CD4-positive, alpha-beta T cell treated with Interferon alpha-2 for 1 hour (primary cell): ENCODE results near the gene CIDEB.

Source experiments
- DNase-seq, 2 donors: peaks; one replicate each; pipeline ENCODE4 v3.0.0-alpha.2; 2020 to 2022

The CIDEB gene

DNA sequence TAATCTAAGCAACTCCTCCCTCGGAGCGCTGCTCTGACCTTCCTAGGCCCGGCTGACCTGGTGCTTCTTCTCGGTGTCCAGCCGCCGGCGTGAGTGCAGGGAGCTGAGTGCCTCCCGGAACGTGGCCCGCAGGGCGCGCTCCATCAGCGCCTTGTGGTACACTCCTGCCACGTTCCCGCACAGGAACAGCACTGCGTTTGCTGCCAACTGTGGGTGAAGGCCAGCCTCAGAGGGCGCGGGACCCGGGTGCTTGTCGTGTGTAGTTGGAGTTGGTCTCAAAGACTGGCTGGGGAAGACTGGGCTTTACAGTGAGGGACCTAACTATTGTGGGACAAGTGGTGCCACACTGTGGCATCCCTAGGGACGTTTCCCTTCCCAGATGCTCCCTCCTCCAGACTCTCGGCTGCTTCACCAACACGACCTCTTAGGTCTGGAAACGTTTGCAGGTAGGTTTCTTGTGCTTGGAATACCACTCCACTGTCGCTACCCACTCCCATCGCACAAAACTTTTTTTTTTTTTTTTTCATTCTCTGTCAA, 24.0 kb upstream of the CIDEB start:
- DNase-seq: no peak

DNA sequence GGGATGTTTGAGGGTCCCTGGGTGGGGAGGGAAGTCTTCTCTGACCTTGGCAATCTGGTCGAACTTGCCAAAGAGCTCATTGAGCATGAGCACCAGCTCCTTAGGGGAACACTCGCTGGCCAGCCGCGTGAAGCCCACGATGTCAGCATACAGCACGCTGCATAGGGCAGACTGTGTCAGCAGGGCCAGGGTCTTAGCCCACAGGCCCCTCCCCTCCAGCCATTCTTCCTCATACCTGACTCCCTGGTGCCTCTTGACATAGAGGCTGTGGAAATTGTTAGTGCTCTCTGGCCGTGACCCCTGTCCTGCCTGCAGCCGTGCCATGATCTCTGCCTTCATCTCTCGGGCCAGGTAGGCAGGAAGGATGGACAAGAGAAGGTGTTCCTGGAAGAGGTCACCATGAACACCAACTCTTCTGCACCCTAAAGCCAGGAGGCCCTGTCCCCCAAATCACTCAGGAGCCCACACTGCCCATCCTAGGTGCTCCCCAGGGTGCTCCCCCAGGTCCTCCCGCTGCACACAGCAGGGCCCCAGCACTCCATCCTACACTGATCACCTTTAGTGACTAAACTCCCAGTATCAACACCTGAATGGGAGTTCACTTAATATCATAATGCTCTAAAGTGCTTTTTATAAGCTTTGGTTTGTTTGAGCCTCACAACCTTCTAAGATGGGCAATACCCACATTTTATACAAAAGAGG, 23.3 kb upstream of the CIDEB start:
- DNase-seq: no peak

GRCh38 chr14:24329736-24330135, 22.0 kb upstream of the CIDEB start:
- peak; percentile 79 to 80 for DNase-seq

GRCh38 chr14:24329073-24329663, 21.4 kb upstream of the CIDEB start:
- no peak for DNase-seq

GRCh38 chr14:24327914-24328313, 20.1 kb upstream of the CIDEB start:
- peak; percentile 36 to 39 for DNase-seq

- no peak for DNase-seq
These were observed 19.5 kb upstream of the CIDEB start for GRCh38 chr14:24327303-24327702.

GRCh38 chr14:24325963-24326362, 18.2 kb upstream of the CIDEB start:
- no peak for DNase-seq

DNA sequence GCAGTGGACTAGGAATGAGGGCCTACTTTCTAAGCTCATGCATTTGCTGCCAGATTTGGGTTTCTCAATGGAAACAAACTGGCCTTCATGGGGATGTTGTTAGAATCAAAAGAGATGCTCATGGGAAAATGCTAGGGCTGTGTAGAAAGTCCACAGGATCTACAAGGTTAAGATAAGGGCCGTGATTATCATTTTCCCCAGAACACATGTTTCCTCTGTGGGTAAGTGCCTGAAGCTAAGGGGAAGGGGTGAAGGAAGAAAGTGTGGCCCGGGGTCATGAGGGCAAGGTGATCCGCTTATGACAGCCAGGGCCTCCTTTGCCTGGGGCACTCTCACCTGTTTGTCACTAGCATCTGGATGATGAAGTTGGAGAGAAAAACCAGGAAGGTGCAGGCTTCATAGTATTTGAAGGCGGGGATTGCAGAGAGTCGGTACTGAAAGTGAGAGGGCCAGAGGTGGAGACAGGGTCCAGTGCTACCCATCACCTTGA, 17.3 kb upstream of the CIDEB start:
- no peak for DNase-seq

DNA sequence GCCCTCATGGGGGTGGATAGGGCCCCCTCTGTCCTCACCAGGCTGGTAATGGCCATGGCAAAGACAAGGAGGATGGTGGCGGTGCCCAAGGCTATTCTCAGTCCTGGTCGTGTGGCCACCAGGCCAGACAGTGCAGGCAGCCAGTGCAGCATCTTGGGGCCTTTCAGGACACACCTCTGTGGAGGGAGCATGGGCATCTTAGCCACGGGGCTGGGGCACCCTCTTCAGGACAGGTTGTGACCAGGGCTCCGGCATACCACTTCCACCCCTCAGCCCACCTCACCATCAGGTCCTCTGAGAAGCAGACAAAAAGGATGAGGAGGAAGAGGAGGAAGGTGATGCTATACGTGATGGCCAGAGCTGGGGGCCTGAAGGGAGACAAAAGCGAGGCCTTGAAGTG, 16.2 kb upstream of the CIDEB start:
- DNase-seq: no peak

DNA sequence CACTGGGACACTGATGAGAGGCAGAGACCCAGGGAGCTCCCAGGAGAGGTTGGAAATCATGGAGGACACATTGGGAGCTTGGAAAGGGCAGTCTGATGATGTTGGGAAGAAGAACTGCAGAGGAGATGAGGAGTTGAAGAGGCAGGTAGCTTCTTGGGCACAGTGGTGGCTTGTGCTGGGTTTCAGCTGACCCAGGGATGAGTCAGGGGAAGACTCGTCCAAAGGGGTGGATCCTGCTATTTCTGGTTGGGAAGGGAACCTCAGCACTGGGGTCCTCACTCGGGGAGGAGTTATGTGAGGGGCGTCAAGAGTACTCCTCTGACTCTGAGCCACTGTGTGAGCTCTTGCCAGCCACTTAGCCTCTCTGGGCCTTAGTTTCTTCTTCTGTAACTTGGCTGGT, 15.6 kb upstream of the CIDEB start:
- no peak for DNase-seq

DNA sequence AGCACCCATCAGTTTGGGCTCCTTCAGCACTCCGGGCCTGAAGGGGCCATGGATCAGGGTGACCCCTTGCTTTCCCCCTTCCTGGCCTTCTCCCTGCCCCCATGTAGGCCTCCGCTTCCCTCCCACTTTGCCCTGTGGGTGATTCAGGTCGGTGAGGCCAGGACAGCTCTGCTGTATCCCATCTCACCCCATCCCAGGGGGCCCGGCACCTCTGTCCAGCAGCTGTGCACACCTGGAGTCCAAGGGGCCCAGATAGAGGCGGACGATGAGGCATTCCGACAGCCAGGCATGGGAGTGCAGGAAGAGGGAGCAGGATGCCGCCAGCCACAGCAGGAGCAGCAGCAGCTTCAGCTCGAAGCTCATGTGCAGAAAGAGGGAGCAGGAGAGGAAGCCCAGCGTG, 14.9 kb upstream of the CIDEB start:
- no peak for DNase-seq

DNA sequence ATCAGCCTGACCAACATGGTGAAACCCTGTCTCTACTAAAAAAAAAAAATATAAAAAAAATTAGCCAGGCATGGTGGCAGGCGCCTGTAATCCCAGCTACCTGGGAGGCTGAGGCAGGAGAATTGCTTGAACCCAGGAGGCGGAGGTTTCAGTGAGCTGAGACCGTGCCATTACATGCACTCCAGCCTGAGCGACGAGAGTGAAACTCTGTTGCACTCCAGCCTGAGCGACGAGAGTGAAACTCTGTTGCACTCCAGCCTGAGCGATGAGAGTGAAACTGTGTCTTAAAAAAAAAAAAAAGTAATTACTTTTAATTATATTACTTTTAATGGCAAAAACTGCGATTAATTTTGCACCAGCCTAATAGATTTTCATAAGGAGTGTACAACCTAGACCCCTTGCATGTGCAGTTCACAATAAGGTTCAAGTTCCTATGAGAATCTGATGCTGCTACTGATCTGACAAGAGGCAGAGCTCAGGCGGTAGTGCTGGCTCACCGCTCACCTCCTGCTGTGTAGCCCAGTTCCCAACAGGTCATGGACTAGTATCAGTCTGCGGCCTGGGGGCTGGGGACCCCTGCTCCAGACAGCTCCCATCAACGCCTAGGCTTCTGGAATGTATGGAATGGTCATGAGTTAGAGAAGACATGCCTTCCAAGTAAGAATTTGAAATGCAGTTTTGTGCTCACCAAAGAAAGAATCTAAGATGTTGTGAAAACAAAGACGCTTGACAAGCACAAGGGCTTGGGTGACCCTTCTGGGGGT, 13.6 kb upstream of the CIDEB start:
- no peak for DNase-seq

GRCh38 chr14:24317141-24317928, 9.6 kb upstream of the CIDEB start:
- no peak for DNase-seq

DNA sequence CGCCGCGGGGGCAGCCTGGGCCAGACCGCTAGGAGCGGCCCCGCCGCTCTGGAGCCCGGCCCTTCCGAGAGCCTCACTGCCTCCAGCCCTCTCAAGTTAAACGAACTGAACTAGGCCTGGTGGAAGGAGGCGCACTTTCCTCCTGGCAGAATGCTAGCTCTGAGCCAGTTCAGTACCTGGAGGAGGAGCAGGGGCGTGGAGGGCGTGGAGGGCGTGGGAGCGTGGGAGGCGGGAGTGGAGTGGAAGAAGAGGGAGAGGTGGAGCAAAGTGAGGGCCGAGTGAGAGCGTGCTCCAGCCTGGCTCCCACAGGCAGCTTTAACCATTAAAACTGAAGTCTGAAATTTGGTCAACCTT, 8.8 kb upstream of the CIDEB start:
- DNase-seq: no peak

GRCh38 chr14:24315807-24316596, 8.2 kb upstream of the CIDEB start:
- DNase-seq: no peak

GRCh38 chr14:24315243-24315806, 7.5 kb upstream of the CIDEB start:
- DNase-seq: no peak

DNA sequence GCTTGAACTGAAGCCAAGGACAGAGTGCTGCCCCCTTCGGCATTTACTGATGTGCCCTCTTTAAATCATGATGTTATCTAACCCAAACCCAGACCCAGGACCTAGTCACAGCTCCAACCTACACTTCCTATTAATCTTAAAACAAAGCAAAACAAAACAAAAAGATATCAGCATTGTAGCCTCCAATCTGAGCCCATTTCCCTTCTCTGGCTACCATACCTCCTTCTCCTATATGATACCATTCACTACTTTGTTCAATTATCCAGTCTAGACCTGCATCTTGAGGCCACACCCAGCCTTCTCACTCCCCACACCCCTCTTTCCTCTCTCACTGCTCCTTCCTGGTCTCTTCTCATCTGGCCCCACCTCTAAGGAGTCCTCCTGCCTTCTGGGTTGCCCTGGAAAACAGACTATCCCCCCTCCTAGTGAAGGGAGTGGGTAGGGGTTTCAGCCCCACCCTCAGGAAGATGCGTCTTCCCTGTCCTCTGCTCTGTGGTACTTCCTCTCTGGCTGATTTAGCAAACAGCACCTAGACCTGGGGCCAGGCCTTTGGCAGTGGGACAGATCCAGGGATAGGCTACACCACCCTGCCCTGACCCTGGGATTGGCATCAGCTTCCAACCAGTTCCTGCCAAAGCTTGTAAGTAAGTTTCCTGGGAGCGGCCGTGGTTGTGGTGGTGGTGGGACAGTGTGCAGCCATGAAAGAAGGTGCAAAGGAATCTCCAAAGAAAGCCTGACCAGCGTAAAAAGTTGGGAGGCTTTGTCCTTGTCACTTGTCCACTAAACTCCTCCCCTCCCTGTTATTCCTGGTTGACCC, 6.8 kb upstream of the CIDEB start:
- DNase-seq: no peak

- no peak for DNase-seq
These were observed 6.1 kb upstream of the CIDEB start for GRCh38 chr14:24313913-24314312.

- DNase-seq: peak; percentile 47 to 63
These were observed 5.1 kb upstream of the CIDEB start for GRCh38 chr14:24312736-24313507.
